ENCODE results near the gene ZNF414. TPM values are rescaled to one million over a fixed set of nuclear protein-coding genes. Genes with fewer than 3 reads are reported as not detected.
A peak's percentile ranks its signal among the peaks of the same experiment; 100 is the strongest.
"Not testable (repeated sequence)": the region's sequence is repeated elsewhere in the genome, so short reads cannot be mapped to it uniquely, and the experiment has no call there.

ZNF414 gene, protein sequence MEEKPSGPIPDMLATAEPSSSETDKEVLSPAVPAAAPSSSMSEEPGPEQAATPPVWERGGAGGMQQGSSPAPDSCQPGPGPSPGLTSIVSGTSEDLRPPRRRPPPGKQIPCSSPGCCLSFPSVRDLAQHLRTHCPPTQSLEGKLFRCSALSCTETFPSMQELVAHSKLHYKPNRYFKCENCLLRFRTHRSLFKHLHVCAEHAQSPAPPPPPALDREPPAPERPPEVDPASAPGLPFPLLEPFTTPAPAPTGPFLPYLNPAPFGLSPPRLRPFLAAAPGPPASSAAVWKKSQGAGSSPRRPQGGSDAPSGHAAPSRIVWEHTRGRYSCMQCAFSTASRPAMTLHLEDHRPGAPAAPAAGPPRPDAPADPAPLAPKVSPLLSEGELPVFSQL
- polyA plus RNA-seq (2013) = 22.4 TPM

DNA sequence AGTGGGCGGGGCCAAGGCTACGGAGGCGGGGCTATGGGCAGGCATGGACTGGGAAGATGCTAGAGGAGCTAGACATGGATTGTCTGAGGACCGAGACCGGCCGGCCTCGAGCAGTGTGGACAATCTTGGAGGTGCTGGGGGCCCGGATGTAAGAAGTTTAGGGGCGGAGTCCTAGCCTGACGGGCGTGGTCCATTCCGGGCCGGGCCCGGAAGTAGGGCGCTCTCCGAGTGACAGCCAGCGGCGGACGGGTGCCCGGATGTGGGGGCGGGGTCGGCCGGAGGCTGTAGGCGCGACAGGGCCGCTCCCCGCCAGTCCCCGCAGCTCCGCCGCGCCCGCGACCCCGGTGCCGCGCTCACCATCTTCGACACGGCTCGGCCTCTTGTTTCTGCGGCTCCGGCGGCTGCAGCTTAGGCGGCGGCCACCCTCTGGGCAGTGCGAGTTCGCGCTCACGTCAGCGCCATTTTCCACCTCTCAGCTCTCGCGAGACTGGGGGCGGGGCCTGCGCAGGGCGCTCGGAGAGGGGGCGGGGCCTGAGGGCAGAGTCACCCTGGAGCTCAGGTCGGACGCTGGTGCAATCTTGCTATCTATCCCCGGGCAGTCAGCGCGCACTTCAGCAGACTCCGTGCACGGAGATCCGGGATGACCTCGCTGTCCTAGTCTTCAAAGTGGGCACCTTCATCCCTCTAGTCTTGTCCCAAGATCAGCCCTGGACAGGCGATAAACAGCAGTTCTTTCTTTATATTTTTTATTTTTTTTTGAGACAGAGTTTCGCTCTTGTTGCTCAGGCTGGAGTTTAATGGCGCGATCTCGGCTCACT, at the start of gene ZNF414:
Gene ZNF414, minus strand, starts transcription at position 481 of the 818 bp plus-strand sequence. Its CDS starts 121 bp downstream, at position 360.
- Histone ChIP-seq H3K9me3 (ENCODE audit: control extremely low read depth in 1 of 5, control insufficient read depth in 4 of 5, insufficient read depth in 2 of 5, low read depth in 1 of 5, low read length in 4 of 5) (no peaks in the 10 kb centered on the region), H3K36me3 (ENCODE audit: control insufficient read depth in 4 of 4, insufficient read depth in 4 of 4, low read length in 3 of 4) (peaks cover 0 to 15% (median 9%) of the 10 kb centered on the region in 4 experiments), H3K27me3 (replicated peaks in 2 of 5; ENCODE audit: control insufficient read depth in 4 of 5, insufficient read depth in 5 of 5, low read length in 4 of 5) (no peaks in the 10 kb centered on the region), H3K4me1 (ENCODE audit: control extremely low read depth in 1 of 4, control insufficient read depth in 4 of 4, insufficient read depth in 4 of 4, low read length in 3 of 4) (peaks cover 6 to 66% (median 43%) of the 10 kb centered on the region in 4 experiments), H3K27ac (ENCODE audit: insufficient read depth in 1 of 2, low read depth in 1 of 2, low read length in 2 of 2, poor library complexity in 1 of 2, severe bottlenecking in 2 of 2) (peak within 1 kb of the TSS; percentile 89 to 94), H3K4me3 (ENCODE audit: control insufficient read depth in 1 of 7, extremely low read depth in 1 of 7, insufficient read depth in 4 of 7, low read depth in 2 of 7, low read length in 6 of 7) (peak within 1 kb of the TSS; percentile 59 to 94 (median 83))
- POLR2A ChIA-PET = interaction anchor here (0.9 to 1.8 kb wide), 5 partner anchors 11 to 65 kb away, joined by 3 to 8 read pairs (median 4); partner anchors contain the start of gene PRAM1
- DNase-seq = peak; percentile 89 to 95 (median 94)
- WGBS (ENCODE audit: insufficient coverage) = 0% methylated on average over 51 of the region's 70 CpGs
- CTCF ChIA-PET = interaction anchor here (0.6 to 3.5 kb wide), 7 partner anchors 9 to 69 kb away, joined by 3 to 34 read pairs (median 3); partner anchors contain the start of gene MYO1F

DNA sequence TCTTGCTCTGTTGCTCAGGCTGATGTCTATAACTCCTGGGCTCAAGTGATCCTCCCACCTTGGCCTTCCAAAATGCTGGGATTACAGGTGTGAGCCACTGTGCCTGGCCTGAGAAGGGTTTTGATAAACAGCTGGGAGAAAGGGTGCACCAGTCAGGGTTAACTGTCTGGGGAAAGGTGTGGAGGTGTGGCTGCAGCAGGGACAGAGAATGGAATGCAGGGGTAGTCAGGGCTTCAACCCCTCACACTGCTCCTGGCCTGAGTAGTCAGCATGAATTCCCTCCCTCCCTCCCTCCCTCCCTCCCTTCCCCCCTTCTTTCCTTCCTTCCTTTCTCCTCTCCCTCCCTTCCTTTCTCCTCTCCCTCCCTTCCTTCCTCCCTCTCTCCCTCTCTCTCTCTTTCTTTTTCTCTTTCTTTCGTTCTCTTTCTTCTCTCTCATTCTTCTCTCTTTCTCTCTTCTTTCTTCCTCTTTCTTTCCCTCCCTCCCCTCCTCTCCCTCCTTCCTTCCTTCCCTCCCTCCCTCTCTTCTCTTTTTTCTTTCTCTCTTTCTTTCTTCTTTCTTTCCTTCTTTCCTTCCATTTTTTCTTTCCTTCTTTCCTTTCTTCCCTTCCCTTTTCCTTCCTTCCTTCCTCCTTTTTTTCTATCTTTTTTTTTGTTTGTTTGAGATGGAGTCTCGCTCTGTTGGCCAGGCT, 47.3 kb upstream of the ZNF414 start:
- no peak for DNase-seq
- peaks cover 0 to 27% (median 9%) of the 10 kb centered on the region in 4 experiments for H3K4me1 ChIP-seq (ENCODE audit: control extremely low read depth in 1 of 4, control insufficient read depth in 4 of 4, insufficient read depth in 4 of 4, low read length in 3 of 4)
- H3K27me3 ChIP-seq (replicated peaks in 2 of 5; ENCODE audit: control insufficient read depth in 4 of 5, insufficient read depth in 5 of 5, low read length in 4 of 5) = no peaks in the 10 kb centered on the region
- 40% methylated on average over 1 of the region's 2 CpGs for WGBS (ENCODE audit: insufficient coverage)
- CTCF ChIA-PET = interaction anchor here (3.9 to 12.1 kb wide), 2 partner anchors 16 to 18 kb away, joined by 16 to 96 read pairs; partner anchors contain the start of gene MYO1F
- no peak overlapping the region for H3K4me3 ChIP-seq (ENCODE audit: control insufficient read depth in 1 of 7, extremely low read depth in 1 of 7, insufficient read depth in 4 of 7, low read depth in 2 of 7, low read length in 6 of 7)
- H3K36me3 ChIP-seq (ENCODE audit: control insufficient read depth in 4 of 4, insufficient read depth in 4 of 4, low read length in 3 of 4) = peaks cover 0 to 6% (median 0%) of the 10 kb centered on the region in 4 experiments
- no peak overlapping the region for H3K27ac ChIP-seq (ENCODE audit: insufficient read depth in 1 of 2, low read depth in 1 of 2, low read length in 2 of 2, poor library complexity in 1 of 2, severe bottlenecking in 2 of 2)
- H3K9me3 ChIP-seq (ENCODE audit: control extremely low read depth in 1 of 5, control insufficient read depth in 4 of 5, insufficient read depth in 2 of 5, low read depth in 1 of 5, low read length in 4 of 5) = no peaks in the 10 kb centered on the region
- POLR2A ChIA-PET = no interaction called here

GRCh38 chr19:8558325-8558724, 44.4 kb upstream of the ZNF414 start:
- peaks cover 0 to 13% (median 2%) of the 10 kb centered on the region in 4 experiments for H3K4me1 ChIP-seq (ENCODE audit: control extremely low read depth in 1 of 4, control insufficient read depth in 4 of 4, insufficient read depth in 4 of 4, low read length in 3 of 4)
- WGBS (ENCODE audit: insufficient coverage) = 90% methylated on average over 2 of the region's 2 CpGs

DNA sequence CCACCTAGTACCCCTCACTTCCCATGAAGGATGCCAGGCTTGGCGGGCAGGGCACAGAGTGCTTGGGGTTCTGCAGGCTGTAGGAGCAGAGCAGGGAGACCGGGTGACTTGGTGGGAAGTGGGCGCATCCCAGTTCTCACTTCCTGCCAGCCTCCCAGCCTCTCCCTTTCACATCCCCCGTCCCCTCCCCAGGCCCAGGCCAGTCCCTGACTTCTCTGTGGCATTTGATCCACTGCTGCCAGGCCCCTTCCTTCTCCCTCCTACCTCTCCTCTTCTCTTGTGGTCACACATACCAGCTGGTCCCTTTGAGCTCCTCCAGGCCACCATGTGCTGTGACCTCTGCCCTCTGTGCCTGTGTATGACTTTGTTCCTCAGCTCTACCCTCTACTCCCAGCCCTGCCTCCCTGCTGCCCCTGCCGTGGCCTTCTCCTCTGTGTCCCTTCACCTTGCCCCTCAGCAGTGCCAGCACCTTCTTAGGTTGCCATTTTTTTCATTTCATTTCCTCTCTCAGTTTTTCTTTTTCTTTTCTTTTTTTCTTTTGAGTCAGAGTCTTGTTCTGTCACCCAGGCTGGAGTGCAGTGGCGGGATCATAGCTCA, 43.8 kb upstream of the ZNF414 start:
- Histone ChIP-seq H3K36me3 (ENCODE audit: control insufficient read depth in 4 of 4, insufficient read depth in 4 of 4, low read length in 3 of 4) (peaks cover 4 to 31% (median 11%) of the 10 kb centered on the region in 4 experiments), H3K4me1 (ENCODE audit: control extremely low read depth in 1 of 4, control insufficient read depth in 4 of 4, insufficient read depth in 4 of 4, low read length in 3 of 4) (peaks cover 0 to 13% (median 2%) of the 10 kb centered on the region in 4 experiments), H3K27ac (ENCODE audit: insufficient read depth in 1 of 2, low read depth in 1 of 2, low read length in 2 of 2, poor library complexity in 1 of 2, severe bottlenecking in 2 of 2) (no peak overlapping the region), H3K9me3 (ENCODE audit: control extremely low read depth in 1 of 5, control insufficient read depth in 4 of 5, insufficient read depth in 2 of 5, low read depth in 1 of 5, low read length in 4 of 5) (no peaks in the 10 kb centered on the region), H3K27me3 (replicated peaks in 2 of 5; ENCODE audit: control insufficient read depth in 4 of 5, insufficient read depth in 5 of 5, low read length in 4 of 5) (no peaks in the 10 kb centered on the region), H3K4me3 (ENCODE audit: control insufficient read depth in 1 of 7, extremely low read depth in 1 of 7, insufficient read depth in 4 of 7, low read depth in 2 of 7, low read length in 6 of 7) (no peak overlapping the region)
- ChIA-PET POLR2A (no interaction called here), CTCF (interaction anchor here (0.6 to 3.9 kb wide), 6 partner anchors 12 to 70 kb away, joined by 3 to 16 read pairs (median 4); partner anchors contain the start of gene MYO1F)
- DNase-seq = no peak
- WGBS (ENCODE audit: insufficient coverage) = 82% methylated on average over 5 of the region's 6 CpGs

More at GRCh38 chr19:8558325-8558724, 44.4 kb upstream of the ZNF414 start:
- Histone ChIP-seq H3K36me3 (ENCODE audit: control insufficient read depth in 4 of 4, insufficient read depth in 4 of 4, low read length in 3 of 4) (peaks cover under 1 to 25% (median 8%) of the 10 kb centered on the region in 4 experiments), H3K9me3 (ENCODE audit: control extremely low read depth in 1 of 5, control insufficient read depth in 4 of 5, insufficient read depth in 2 of 5, low read depth in 1 of 5, low read length in 4 of 5) (no peaks in the 10 kb centered on the region), H3K27me3 (replicated peaks in 2 of 5; ENCODE audit: control insufficient read depth in 4 of 5, insufficient read depth in 5 of 5, low read length in 4 of 5) (no peaks in the 10 kb centered on the region), H3K4me3 (ENCODE audit: control insufficient read depth in 1 of 7, extremely low read depth in 1 of 7, insufficient read depth in 4 of 7, low read depth in 2 of 7, low read length in 6 of 7) (no peak overlapping the region), H3K27ac (ENCODE audit: insufficient read depth in 1 of 2, low read depth in 1 of 2, low read length in 2 of 2, poor library complexity in 1 of 2, severe bottlenecking in 2 of 2) (no peak overlapping the region)
- ChIA-PET POLR2A (no interaction called here), CTCF (interaction anchor here (0.6 to 3.9 kb wide), 6 partner anchors 13 to 71 kb away, joined by 3 to 16 read pairs (median 4); partner anchors contain the start of gene MYO1F)
- no peak for DNase-seq

DNA sequence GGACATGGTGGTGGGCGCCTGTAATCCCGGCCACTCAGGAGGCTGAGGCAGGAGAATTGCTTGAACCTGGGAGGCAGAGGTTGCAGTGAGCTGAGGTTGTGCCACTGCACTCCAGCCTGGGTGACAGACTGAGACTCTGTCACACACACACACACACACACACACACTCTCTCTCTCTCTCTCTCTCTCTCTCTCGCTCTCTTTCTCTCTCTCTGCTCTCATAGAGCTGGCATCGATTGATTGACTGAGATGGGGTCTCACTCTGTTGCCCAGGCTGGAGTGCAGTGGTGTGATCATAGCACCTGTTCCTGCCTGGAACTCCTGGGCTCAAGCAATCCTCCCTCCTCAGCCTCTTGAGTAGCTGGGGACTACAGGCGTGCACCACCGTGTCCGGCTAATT, 39.8 kb upstream of the ZNF414 start:
- H3K27ac ChIP-seq (ENCODE audit: insufficient read depth in 1 of 2, low read depth in 1 of 2, low read length in 2 of 2, poor library complexity in 1 of 2, severe bottlenecking in 2 of 2); H3K4me3 ChIP-seq (ENCODE audit: control insufficient read depth in 1 of 7, extremely low read depth in 1 of 7, insufficient read depth in 4 of 7, low read depth in 2 of 7, low read length in 6 of 7); H3K27me3 ChIP-seq (replicated peaks in 2 of 5; ENCODE audit: control insufficient read depth in 4 of 5, insufficient read depth in 5 of 5, low read length in 4 of 5); DNase-seq; H3K9me3 ChIP-seq (ENCODE audit: control extremely low read depth in 1 of 5, control insufficient read depth in 4 of 5, insufficient read depth in 2 of 5, low read depth in 1 of 5, low read length in 4 of 5); POLR2A ChIA-PET: not testable (repeated sequence)
- peaks cover 0 to 11% (median 0%) of the 10 kb centered on the region in 4 experiments for H3K4me1 ChIP-seq (ENCODE audit: control extremely low read depth in 1 of 4, control insufficient read depth in 4 of 4, insufficient read depth in 4 of 4, low read length in 3 of 4)
- WGBS (ENCODE audit: insufficient coverage) = 92% methylated on average over 2 of the region's 7 CpGs
- CTCF ChIA-PET = interaction anchor here (0.7 kb wide), 1 partner anchor 175 kb away, joined by 3 read pairs; no protein-coding TSS in a partner anchor
- peaks cover 8 to 54% (median 29%) of the 10 kb centered on the region in 4 experiments for H3K36me3 ChIP-seq (ENCODE audit: control insufficient read depth in 4 of 4, insufficient read depth in 4 of 4, low read length in 3 of 4)

DNA sequence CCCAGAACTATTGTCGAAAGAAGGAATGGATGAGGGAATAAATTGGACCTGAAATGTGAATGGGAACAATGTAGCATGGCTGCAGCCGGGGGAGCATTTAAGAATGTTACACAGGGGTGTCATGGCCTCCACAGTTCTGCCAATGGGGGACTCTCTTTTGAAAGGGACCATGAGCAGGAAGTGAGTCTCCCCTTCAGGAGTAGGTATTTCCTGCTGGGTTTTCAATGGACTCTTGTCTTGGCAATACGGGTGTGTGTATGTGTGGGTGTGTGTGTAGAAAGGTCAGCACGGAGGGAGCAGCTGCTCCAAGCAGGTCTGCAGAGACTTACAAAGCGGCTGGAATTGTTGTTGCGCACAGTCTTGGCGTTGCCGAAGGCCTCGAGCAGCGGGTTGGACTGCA, 38.8 kb upstream of the ZNF414 start:
- Histone ChIP-seq H3K36me3 (ENCODE audit: control insufficient read depth in 4 of 4, insufficient read depth in 4 of 4, low read length in 3 of 4) (peaks cover 8 to 54% (median 31%) of the 10 kb centered on the region in 4 experiments), H3K4me1 (ENCODE audit: control extremely low read depth in 1 of 4, control insufficient read depth in 4 of 4, insufficient read depth in 4 of 4, low read length in 3 of 4) (peaks cover 0 to 4% (median 0%) of the 10 kb centered on the region in 4 experiments), H3K4me3 (ENCODE audit: control insufficient read depth in 1 of 7, extremely low read depth in 1 of 7, insufficient read depth in 4 of 7, low read depth in 2 of 7, low read length in 6 of 7) (no peak overlapping the region), H3K9me3 (ENCODE audit: control extremely low read depth in 1 of 5, control insufficient read depth in 4 of 5, insufficient read depth in 2 of 5, low read depth in 1 of 5, low read length in 4 of 5) (no peaks in the 10 kb centered on the region), H3K27me3 (replicated peaks in 2 of 5; ENCODE audit: control insufficient read depth in 4 of 5, insufficient read depth in 5 of 5, low read length in 4 of 5) (no peaks in the 10 kb centered on the region), H3K27ac (ENCODE audit: insufficient read depth in 1 of 2, low read depth in 1 of 2, low read length in 2 of 2, poor library complexity in 1 of 2, severe bottlenecking in 2 of 2) (no peak overlapping the region)
- ChIA-PET POLR2A (no interaction called here), CTCF (no interaction called here)
- WGBS (ENCODE audit: insufficient coverage) = 94% methylated on average over 9 of the region's 10 CpGs
- peak in 2 of 3 donors; percentile 23 to 41 for DNase-seq
